ENCODE measurements around the gene MAML2. TPM values are rescaled to one million over a fixed set of nuclear protein-coding genes. Genes with fewer than 3 reads are reported as not detected.

The MAML2 gene
- total RNA-seq, 3 donors from 2014 or later, result 45.6 to 82.8 (median 68.2) TPM

GRCh38 chr11:96228473-96228891 lies 114.5 kb downstream of the MAML2 start:
- no peaks in the 10 kb centered on the region for H3K4me1 ChIP-seq
- intact Hi-C loops (cut with DNase I; ENCODE audit: low total_unique reads), result loop anchor here (5.0 kb wide), 1 partner anchor 1636 kb away; no protein-coding TSS in a partner anchor

GRCh38 chr11:96227244-96227643 lies 115.8 kb downstream of the MAML2 start:
- H3K27ac ChIP-seq, result peak overlapping the region; percentile 79 to 89
- intact Hi-C loops (cut with DNase I; ENCODE audit: low total_unique reads), result loop anchor here (5.0 kb wide), 1 partner anchor 1635 kb away; no protein-coding TSS in a partner anchor

More at GRCh38 chr11:96228473-96228891, 114.5 kb downstream of the MAML2 start:
- Histone ChIP-seq H3K9me3 (no peaks in the 10 kb centered on the region), H3K27ac (peak overlapping the region; percentile 79 to 89), H3K36me3 (no peaks in the 10 kb centered on the region), H3K27me3 (no peaks in the 10 kb centered on the region), H3K4me3 (no peak overlapping the region)
- DNase-seq (ENCODE audit: low spot score in 2 of 2), result peak in 1 of 2 donors; percentile 88
- TF ChIP-seq POLR2AphosphoS5 (IDR thresholded peaks at IDR 0.05) (peak; percentile 30 to 49 (median 49)), POLR2A (IDR thresholded peaks at IDR 0.05) (no peak)

GRCh38 chr11:96223083-96223482 lies 119.9 kb downstream of the MAML2 start:
- no peak overlapping the region for H3K27ac ChIP-seq
- no peaks in the 10 kb centered on the region for H3K9me3 ChIP-seq
- DNase-seq (ENCODE audit: low spot score in 2 of 2), result no peak
- intact Hi-C loops (cut with DNase I; ENCODE audit: low total_unique reads), result no loop called here
- no peaks in the 10 kb centered on the region for H3K36me3 ChIP-seq
- no peak overlapping the region for H3K4me3 ChIP-seq
- TF ChIP-seq POLR2A (IDR thresholded peaks at IDR 0.05), result no peak
- TF ChIP-seq CTCF (IDR thresholded peaks at IDR 0.05), result no peak
- TF ChIP-seq POLR2AphosphoS5 (IDR thresholded peaks at IDR 0.05), result no peak
- peaks cover 0 to 6% of the 10 kb centered on the region in 2 donors for H3K4me1 ChIP-seq
- no peaks in the 10 kb centered on the region for H3K27me3 ChIP-seq

More at GRCh38 chr11:96227244-96227643, 115.8 kb downstream of the MAML2 start:
- Histone ChIP-seq H3K4me3 (no peak overlapping the region), H3K36me3 (no peaks in the 10 kb centered on the region), H3K27me3 (no peaks in the 10 kb centered on the region), H3K4me1 (no peaks in the 10 kb centered on the region), H3K9me3 (no peaks in the 10 kb centered on the region)
- TF ChIP-seq CTCF (IDR thresholded peaks at IDR 0.05), result no peak
- no peak for DNase-seq (ENCODE audit: low spot score in 2 of 2)

GRCh38 chr11:96222102-96222501 lies 120.9 kb downstream of the MAML2 start:
- intact Hi-C loops (cut with DNase I; ENCODE audit: low total_unique reads), result no loop called here
- Histone ChIP-seq H3K27ac (peak overlapping the region in 1 of 2 donors; percentile 27), H3K4me3 (no peak overlapping the region), H3K36me3 (no peaks in the 10 kb centered on the region), H3K27me3 (no peaks in the 10 kb centered on the region), H3K4me1 (peaks cover 0 to 6% of the 10 kb centered on the region in 2 donors), H3K9me3 (no peaks in the 10 kb centered on the region)
- TF ChIP-seq POLR2AphosphoS5 (IDR thresholded peaks at IDR 0.05), result no peak
- no peak for TF ChIP-seq POLR2A (IDR thresholded peaks at IDR 0.05)
- no peak for TF ChIP-seq CTCF (IDR thresholded peaks at IDR 0.05)
- no peak for DNase-seq (ENCODE audit: low spot score in 2 of 2)

GRCh38 chr11:96221244-96222070 lies 121.5 kb downstream of the MAML2 start:
- H3K9me3 ChIP-seq, result no peaks in the 10 kb centered on the region
- H3K36me3 ChIP-seq, result no peaks in the 10 kb centered on the region
- intact Hi-C loops (cut with DNase I; ENCODE audit: low total_unique reads), result no loop called here
- peaks cover 0 to 6% of the 10 kb centered on the region in 2 donors for H3K4me1 ChIP-seq
- TF ChIP-seq POLR2AphosphoS5 (IDR thresholded peaks at IDR 0.05) (no peak), CTCF (IDR thresholded peaks at IDR 0.05) (no peak), POLR2A (IDR thresholded peaks at IDR 0.05) (no peak)
- no peak for DNase-seq (ENCODE audit: low spot score in 2 of 2)
- H3K27me3 ChIP-seq, result no peaks in the 10 kb centered on the region
- no peak overlapping the region for H3K4me3 ChIP-seq
- H3K27ac ChIP-seq, result peak overlapping the region; percentile 33 to 46
